Measurements from ENCODE around the gene GUCY2C.

DNA sequence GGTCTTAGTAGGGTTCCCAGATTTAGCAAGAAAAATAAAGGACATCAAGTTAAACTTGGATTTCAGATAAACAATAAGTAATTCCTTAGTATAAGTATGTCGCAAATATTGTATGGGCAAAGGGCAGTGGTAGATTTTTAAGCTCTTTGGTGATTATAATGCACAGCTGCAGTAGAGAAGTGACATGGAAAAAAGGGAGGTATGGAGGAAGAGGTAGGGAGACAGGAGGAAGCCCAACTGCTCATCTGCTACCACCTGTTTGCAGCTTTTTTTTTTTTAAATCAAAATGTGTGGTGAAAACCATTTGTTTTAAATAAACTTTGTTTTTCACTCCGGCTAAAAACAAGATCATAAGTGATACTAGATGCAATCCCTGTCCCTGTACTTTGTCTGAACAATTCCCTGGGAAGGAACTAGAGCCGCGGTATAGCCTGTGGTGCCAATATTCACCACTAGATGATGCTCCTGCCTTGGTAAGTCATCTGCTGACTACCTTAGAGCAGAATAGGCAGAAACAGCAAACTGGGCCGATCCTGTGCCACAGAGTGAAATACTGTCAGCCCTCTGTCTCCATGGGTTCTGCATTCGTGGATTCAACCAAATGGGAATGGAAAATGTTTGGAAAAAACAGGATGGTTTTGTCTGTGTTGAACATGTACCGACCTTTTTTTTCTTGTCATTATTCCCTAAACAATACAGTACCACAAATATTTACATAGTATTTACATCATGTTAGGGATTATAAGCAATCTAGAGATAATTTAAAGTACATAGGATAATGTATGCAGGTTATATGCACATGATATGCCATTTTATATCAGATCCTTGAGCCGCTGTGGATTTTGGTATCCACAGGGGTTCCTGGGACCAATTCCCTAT, 66.3 kb downstream of the GUCY2C start:
- TF ChIP-seq, protein P1, sequence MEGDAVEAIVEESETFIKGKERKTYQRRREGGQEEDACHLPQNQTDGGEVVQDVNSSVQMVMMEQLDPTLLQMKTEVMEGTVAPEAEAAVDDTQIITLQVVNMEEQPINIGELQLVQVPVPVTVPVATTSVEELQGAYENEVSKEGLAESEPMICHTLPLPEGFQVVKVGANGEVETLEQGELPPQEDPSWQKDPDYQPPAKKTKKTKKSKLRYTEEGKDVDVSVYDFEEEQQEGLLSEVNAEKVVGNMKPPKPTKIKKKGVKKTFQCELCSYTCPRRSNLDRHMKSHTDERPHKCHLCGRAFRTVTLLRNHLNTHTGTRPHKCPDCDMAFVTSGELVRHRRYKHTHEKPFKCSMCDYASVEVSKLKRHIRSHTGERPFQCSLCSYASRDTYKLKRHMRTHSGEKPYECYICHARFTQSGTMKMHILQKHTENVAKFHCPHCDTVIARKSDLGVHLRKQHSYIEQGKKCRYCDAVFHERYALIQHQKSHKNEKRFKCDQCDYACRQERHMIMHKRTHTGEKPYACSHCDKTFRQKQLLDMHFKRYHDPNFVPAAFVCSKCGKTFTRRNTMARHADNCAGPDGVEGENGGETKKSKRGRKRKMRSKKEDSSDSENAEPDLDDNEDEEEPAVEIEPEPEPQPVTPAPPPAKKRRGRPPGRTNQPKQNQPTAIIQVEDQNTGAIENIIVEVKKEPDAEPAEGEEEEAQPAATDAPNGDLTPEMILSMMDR (conservative IDR thresholded peaks at IDR 0.05 in 1 of 2, IDR thresholded peaks at IDR 0.05 in 1 of 2; ENCODE audit: extremely low read depth in 1 of 2, insufficient read depth in 1 of 2, low read depth in 1 of 2, low read length in 2 of 2), result peak; percentile 99 to 100
- TF ChIP-seq EZH2 (IDR thresholded peaks at IDR 0.05; ENCODE audit: borderline replicate concordance, low read length), result no peak
